GM21619 (cell line): ENCODE measurements around the gene PRDM1.

Experiments used
- ATAC-seq: cut with Tn5 transposase; IDR thresholded peaks from one replicate; pipeline ENCODE4 v1.9.1; 2021; ENCODE audit not compliant: unreplicated experiment

PRDM1 gene

GRCh38 chr6:106094964-106095335 lies 8.8 kb downstream of the PRDM1 start:
- no peak for ATAC-seq

GRCh38 chr6:106097411-106098231 lies 11.5 kb downstream of the PRDM1 start:
- ATAC-seq = peak; percentile 48

GRCh38 chr6:106098383-106099234 lies 12.5 kb downstream of the PRDM1 start:
- peak; percentile 25 for ATAC-seq

- ATAC-seq = no peak
Observed at GRCh38 chr6:106099235-106099537, 13.1 kb downstream of the PRDM1 start.

- ATAC-seq = no peak
Observed at GRCh38 chr6:106100755-106101154, 14.6 kb downstream of the PRDM1 start.

- ATAC-seq = no peak
Observed at GRCh38 chr6:106101466-106101865, 15.3 kb downstream of the PRDM1 start.

- peak; percentile 59 for ATAC-seq
Observed at GRCh38 chr6:106102034-106102433, 15.9 kb downstream of the PRDM1 start.

- no peak for ATAC-seq
Observed at GRCh38 chr6:106102967-106103727, 17.0 kb downstream of the PRDM1 start.

- ATAC-seq = no peak
Observed at GRCh38 chr6:106103728-106104109, 17.6 kb downstream of the PRDM1 start.

GRCh38 chr6:106104476-106104875 lies 18.3 kb downstream of the PRDM1 start:
- no peak for ATAC-seq

- no peak for ATAC-seq
Observed at GRCh38 chr6:106104941-106105340, 18.8 kb downstream of the PRDM1 start.

- no peak for ATAC-seq
Observed at GRCh38 chr6:106105493-106105892, 19.4 kb downstream of the PRDM1 start.

- ATAC-seq = no peak
Observed at GRCh38 chr6:106106276-106107042, 20.3 kb downstream of the PRDM1 start.

- no peak for ATAC-seq
Observed at GRCh38 chr6:106107043-106107613, 21.0 kb downstream of the PRDM1 start.

- no peak for ATAC-seq
Observed at GRCh38 chr6:106108129-106108528, 22.0 kb downstream of the PRDM1 start.

GRCh38 chr6:106109029-106109428 lies 22.9 kb downstream of the PRDM1 start:
- ATAC-seq = no peak

- no peak for ATAC-seq
Observed at GRCh38 chr6:106110164-106110826, 24.2 kb downstream of the PRDM1 start.

GRCh38 chr6:106112433-106112832 lies 26.3 kb downstream of the PRDM1 start:
- ATAC-seq = no peak

- ATAC-seq = no peak
Observed at GRCh38 chr6:106113256-106113959, 27.3 kb downstream of the PRDM1 start.
